Cerebellar cortex (tissue), 1 donor: Measurements from ENCODE around the gene VSIG4.
"Not testable (repeated sequence)": the region's sequence is repeated elsewhere in the genome, so short reads cannot be mapped to it uniquely, and the experiment has no call there.

Experiments used
- DNase-seq: peaks from one replicate; pipeline ENCODE4 v3.0.0-alpha.2; 2015; ENCODE audit warnings: low spot score

VSIG4 gene

DNA sequence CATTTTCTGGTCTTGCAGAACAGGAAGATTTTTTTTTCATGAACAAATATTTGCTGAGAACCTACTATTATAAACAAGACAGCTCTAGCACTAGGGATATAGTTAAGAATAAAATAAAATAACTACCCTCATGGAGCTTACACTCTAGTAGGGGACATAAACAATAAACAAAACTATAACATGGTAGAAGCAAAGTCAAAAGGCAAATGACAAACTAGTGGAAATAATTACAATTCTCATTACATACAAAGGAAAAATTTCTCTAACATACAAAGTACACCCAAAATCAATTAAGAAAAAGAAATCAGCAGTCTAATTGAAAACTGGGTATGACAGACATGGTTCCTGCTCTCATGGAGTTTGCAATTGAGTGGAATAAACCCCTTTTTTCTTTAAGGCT lies 32.0 kb downstream of the VSIG4 start:
- no peak for DNase-seq

- no peak for DNase-seq
Measured at GRCh38 chrX:66005830-66006449, 33.9 kb downstream of the VSIG4 start.

DNA sequence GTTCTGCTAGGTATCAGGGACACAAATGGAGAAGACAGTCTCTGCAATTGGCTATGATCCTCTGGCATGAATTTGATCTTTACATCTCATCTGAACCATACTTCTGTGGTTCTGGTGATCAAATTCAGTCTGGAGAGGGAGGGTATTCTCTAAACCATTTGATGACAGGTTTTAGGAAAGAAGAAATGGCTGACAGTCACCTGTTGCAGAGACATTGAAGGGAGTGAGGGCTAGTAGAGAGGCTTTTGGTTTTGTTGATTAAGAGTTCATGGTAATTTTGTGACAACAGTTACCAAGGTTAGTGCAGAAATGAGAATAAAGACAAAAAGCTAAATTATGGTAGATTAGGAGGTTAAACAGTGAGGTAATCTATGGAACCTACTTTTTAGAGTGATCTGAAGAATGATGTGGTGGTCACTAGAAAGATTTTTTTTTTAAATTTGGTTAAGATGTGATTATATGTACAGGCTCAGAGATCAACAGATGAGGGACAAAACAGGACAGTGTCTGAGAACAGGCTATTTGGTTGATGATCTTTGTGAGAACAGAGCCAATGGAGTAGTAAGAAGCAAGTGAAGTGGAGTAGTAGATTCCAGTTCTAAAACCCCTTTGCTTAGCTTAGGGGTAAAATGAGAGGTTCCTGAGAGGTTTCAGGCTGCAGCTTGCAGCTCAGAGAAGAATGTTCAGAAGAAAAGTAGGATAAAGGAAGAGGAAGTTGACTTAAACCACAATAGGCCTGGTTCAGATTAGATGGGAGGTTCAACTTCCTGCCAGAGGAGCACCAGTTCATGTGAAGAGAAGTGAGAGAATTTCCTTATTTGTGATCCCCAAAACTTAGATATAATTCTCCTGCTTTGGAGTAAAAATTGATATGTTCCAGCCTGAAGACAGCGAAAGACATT lies 34.7 kb downstream of the VSIG4 start:
- no peak for DNase-seq

DNA sequence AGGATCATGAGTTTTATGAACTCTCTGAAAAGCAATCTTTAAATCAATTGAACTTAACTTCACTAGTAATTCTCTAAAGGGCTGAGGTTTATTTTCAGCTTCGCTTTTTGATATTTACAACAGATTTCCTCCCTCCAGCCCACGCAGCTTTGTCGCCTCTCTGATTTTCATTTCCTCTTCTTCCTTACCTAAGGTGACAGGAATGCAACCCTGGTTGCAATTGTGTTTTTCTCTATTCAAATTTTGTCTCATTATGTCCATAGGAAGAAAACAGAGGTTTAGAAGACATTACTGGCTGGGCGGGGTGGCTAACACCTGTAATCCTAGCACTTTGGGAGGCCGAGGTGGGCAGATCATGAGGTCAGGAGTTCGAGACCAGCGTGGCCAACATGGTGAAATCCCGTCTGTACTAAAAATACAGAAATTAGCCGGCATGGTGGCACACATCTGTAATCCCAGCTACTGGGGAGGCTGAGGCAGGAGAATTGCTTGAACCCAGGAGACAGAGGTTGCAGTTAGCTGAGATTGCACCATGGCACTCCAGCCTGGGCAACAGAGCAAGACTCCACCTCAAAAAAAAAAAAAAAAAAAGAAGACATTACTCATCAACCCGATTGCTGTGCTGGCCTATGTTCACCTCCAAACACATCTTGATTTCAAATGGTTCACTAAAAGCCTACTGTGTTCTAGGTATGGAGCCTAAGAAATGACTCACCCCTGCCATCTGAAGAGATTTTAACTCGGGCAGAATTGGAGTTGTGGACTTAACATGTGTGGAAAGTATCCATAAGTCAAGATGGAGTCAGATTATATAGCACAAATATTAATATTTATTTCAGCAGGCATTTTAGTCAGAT lies 36.8 kb downstream of the VSIG4 start:
- DNase-seq = no peak

GRCh38 chrX:66001596-66001995 lies 38.3 kb downstream of the VSIG4 start:
- no peak for DNase-seq

GRCh38 chrX:66000628-66001272 lies 39.1 kb downstream of the VSIG4 start:
- DNase-seq = no peak

- DNase-seq = no peak
Measured at GRCh38 chrX:66000178-66000577, 39.7 kb downstream of the VSIG4 start.

DNA sequence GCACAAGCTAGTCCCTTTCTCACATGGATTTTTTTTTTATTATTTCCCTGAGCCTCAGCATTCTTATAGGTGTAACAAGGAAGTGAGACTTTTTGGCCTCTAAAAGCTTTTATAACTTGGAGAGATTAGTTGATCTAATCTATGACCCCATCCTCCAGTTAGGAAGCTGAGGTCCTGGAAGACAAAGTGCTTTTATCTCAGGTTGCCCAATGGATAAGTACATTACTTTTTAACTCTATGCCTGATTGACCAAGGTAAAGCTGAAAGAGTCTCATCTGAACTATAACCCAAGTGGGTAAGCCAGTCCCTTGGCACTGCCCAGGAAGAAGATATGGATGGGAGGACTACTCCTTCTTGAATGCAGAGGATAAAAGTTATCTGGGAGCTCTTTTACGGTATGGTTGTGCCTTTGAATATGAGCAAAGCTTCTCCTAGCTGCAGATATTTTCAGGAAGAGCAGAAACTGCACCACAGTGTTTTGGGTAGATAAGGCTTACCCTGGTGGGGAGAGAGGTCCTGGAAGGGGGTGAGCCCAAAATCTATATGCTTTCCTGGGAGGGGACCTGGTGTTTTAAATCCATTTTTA lies 40.2 kb downstream of the VSIG4 start:
- DNase-seq = no peak

GRCh38 chrX:65999029-65999562 lies 40.8 kb downstream of the VSIG4 start:
- DNase-seq = no peak

- DNase-seq = no peak
Measured at GRCh38 chrX:65997978-65998717, 41.7 kb downstream of the VSIG4 start.

- no peak for DNase-seq
Measured at GRCh38 chrX:65994519-65995506, 45.1 kb downstream of the VSIG4 start.

- DNase-seq = no peak
Measured at GRCh38 chrX:65993915-65994460, 45.9 kb downstream of the VSIG4 start.

DNA sequence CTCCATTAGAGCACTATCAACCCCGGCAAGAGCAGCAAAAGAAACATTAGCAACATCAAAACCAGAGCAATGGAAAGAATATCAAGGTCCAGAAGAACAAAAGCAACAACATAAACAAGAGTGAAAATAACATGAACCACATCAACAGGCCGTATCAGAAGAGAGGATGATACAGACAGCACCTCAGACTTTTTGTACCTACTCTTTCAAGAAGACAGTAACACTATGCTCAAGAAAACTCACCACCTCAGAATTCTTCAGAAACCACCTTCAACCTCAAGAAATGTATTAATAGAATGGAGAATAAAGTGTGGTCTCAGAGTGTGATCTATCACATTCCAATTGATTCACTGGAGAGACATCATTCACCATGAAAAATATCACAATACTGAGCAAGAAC lies 46.5 kb downstream of the VSIG4 start:
- DNase-seq = no peak

- DNase-seq = no peak
Measured at GRCh38 chrX:65990702-65991101, 49.2 kb downstream of the VSIG4 start.

DNA sequence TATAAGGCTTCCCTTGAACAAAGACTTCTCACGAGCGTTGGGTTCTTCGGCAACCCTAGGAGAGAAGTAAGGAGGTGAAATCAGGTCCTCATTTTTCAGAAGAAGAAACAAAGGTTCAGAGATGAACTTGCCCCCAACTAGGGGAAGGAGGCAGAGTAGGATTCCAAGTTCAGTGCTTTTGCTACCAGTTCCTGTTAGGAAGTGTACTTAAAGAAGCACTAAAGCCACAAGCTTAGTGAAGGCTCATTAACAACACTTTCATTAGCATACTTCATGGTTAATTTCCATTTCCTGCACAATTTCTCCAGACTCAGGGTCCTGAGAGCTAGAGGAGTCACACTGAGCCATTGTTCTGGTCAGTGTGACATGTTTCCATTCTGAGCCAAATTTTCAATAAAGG lies 52.1 kb downstream of the VSIG4 start:
- no peak for DNase-seq

GRCh38 chrX:65985922-65986588 lies 53.8 kb downstream of the VSIG4 start:
- peak; percentile 22 for DNase-seq

GRCh38 chrX:65985211-65985610 lies 54.7 kb downstream of the VSIG4 start:
- no peak for DNase-seq

- not testable (repeated sequence) for DNase-seq
Measured at GRCh38 chrX:65977161-65977560, 62.7 kb downstream of the VSIG4 start.

- no peak for DNase-seq
Measured at GRCh38 chrX:65976161-65976560, 63.7 kb downstream of the VSIG4 start.
